Neural progenitor cell (in vitro differentiated cells): ENCODE data around the gene APOC3.

Source experiments
- EZH2phosphoT487 ChIP-seq: fragments of 200-600 bp; sonication (generic); IDR thresholded peaks from 2 replicates; pipeline ENCODE4 v1.6.1; 2017; ENCODE audit warnings: antibody characterized with exemption
- TF ChIP-seq, protein P1 (sequence below): fragments of 200-600 bp; sonication (generic); IDR thresholded peaks from 2 replicates; pipeline ENCODE4 v1.5.1; 2017; ENCODE audit warnings: antibody characterized with exemption, mild to moderate bottlenecking

DNA sequence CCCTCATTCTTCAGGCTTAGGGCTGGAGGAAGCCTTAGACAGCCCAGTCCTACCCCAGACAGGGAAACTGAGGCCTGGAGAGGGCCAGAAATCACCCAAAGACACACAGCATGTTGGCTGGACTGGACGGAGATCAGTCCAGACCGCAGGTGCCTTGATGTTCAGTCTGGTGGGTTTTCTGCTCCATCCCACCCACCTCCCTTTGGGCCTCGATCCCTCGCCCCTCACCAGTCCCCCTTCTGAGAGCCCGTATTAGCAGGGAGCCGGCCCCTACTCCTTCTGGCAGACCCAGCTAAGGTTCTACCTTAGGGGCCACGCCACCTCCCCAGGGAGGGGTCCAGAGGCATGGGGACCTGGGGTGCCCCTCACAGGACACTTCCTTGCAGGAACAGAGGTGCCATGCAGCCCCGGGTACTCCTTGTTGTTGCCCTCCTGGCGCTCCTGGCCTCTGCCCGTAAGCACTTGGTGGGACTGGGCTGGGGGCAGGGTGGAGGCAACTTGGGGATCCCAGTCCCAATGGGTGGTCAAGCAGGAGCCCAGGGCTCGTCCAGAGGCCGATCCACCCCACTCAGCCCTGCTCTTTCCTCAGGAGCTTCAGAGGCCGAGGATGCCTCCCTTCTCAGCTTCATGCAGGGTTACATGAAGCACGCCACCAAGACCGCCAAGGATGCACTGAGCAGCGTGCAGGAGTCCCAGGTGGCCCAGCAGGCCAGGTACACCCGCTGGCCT lies 641 bp downstream of the APOC3 start:
- TF ChIP-seq, protein P1, sequence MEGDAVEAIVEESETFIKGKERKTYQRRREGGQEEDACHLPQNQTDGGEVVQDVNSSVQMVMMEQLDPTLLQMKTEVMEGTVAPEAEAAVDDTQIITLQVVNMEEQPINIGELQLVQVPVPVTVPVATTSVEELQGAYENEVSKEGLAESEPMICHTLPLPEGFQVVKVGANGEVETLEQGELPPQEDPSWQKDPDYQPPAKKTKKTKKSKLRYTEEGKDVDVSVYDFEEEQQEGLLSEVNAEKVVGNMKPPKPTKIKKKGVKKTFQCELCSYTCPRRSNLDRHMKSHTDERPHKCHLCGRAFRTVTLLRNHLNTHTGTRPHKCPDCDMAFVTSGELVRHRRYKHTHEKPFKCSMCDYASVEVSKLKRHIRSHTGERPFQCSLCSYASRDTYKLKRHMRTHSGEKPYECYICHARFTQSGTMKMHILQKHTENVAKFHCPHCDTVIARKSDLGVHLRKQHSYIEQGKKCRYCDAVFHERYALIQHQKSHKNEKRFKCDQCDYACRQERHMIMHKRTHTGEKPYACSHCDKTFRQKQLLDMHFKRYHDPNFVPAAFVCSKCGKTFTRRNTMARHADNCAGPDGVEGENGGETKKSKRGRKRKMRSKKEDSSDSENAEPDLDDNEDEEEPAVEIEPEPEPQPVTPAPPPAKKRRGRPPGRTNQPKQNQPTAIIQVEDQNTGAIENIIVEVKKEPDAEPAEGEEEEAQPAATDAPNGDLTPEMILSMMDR, result no peak
- TF ChIP-seq EZH2phosphoT487, result no peak
